C4-2B (cell line): ENCODE results near the gene DNAAF3.

Experiments used
- H3K27ac ChIP-seq: fragments of 450-650 bp; 2 replicates; pipeline ENCODE4 v1.5.1; 2017
- ZFX ChIP-seq: fragments of 450-650 bp; IDR thresholded peaks from 2 replicates; pipeline ENCODE4 v1.6.1; 2017
- TF ChIP-seq, protein P1 (sequence below): fragments of 450-650 bp; conservative IDR thresholded peaks from 2 replicates; pipeline ENCODE4 v1.5.1; 2017; ENCODE audit warnings: mild to moderate bottlenecking

The DNAAF3 gene

DNA sequence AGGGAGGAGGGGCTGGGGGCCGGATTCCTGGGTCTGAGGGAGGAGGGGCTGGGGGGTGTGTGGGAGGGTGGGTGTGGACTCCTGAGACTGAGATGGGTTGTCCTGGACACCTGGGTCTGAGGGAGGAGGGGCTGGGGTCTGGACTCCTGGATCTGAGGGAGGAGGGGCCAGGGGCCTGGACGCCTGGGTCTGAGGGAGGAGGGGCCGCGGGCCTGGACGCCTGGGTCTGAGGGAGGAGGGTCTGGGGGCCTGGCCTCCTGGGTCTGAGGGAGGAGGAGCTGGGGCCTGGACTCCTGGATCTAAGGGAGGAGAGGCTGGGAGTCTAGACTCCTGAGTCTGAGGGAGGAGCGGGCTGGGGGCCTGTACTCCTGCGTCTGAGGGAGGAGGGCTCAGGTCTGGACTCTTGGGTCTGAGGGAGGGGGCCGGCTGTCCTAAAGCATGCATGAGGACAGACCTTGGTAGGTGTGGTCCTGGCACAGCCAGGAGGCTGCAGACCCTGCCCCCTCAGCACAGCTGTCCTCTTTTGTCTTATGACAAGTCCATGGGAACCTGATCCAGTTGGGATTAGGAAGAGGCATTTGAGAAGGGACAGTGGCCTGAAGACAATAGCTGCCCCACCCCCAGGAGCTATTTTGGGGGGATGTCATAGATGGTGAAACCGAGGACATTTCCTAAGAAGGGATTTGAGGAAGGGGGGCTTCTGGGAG, 18.7 kb downstream of the DNAAF3 start:
- no peak overlapping the region for H3K27ac ChIP-seq
- no peak for TF ChIP-seq ZFX
- TF ChIP-seq, protein P1, sequence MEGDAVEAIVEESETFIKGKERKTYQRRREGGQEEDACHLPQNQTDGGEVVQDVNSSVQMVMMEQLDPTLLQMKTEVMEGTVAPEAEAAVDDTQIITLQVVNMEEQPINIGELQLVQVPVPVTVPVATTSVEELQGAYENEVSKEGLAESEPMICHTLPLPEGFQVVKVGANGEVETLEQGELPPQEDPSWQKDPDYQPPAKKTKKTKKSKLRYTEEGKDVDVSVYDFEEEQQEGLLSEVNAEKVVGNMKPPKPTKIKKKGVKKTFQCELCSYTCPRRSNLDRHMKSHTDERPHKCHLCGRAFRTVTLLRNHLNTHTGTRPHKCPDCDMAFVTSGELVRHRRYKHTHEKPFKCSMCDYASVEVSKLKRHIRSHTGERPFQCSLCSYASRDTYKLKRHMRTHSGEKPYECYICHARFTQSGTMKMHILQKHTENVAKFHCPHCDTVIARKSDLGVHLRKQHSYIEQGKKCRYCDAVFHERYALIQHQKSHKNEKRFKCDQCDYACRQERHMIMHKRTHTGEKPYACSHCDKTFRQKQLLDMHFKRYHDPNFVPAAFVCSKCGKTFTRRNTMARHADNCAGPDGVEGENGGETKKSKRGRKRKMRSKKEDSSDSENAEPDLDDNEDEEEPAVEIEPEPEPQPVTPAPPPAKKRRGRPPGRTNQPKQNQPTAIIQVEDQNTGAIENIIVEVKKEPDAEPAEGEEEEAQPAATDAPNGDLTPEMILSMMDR, result no peak

DNA sequence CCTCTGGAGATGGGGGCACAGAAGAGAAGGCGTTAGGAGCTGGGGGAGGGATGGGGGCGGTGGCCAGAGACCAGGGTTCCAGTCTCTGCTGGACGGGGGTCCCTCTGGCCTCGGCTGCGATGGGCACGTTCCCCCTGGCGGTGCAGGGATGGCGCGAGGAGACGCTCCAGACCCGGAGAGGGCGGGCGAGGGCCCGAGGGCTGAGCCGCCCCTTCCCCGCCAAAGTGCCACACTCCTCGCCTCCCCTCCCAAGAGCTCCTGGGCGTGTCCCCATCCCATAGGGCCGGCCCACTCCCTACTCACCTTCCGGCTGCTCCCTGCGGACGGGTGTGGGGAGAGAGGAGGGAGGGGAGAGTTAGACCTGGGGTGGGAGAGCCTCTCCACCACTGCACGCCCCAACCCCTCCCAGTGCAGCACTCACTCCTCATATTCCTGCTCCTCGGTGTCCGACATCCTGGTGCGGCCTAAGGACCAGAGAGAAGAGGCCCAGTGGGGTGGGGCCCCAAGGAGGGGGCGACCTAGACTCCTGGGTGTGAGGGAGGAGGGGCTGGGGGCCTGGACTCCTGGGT, 19.6 kb downstream of the DNAAF3 start:
- no peak for TF ChIP-seq ZFX
- TF ChIP-seq, protein P1, result no peak
- no peak overlapping the region for H3K27ac ChIP-seq

DNA sequence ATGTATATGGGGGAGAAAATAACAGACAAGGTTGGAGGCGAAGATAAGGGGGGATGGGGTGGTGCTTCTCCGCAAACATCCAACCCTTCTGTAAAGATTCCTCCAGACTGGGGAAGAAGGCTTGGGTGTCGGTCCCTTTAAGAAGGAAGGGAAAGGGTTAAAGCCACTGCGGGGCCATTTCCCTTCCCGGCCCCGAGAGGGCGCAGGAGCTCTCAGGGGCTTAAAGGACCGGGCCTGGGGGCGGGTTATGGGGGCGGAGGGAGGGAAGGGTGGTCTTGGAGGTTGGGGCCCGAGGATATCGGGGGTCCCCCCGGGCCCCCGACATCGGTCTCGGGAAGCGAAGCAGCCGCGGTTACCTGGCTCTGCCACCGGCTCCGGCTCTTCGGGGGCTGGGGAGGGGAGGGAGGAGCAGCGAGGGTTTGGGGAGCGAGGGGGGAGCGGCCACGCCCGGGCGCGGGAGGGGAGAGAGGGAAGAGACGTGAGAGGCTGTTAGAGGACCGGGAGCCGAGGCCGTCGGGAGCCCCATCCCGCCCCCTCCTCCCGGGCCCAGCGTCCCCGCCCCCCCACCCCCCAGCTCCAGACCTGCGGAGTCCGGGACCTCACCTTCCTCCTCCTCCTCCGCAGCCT, 20.2 kb downstream of the DNAAF3 start:
- H3K27ac ChIP-seq, result no peak overlapping the region
- TF ChIP-seq, protein P1, result no peak; the same call in 1 of the 2 replicates
- TF ChIP-seq ZFX, result no peak

DNA sequence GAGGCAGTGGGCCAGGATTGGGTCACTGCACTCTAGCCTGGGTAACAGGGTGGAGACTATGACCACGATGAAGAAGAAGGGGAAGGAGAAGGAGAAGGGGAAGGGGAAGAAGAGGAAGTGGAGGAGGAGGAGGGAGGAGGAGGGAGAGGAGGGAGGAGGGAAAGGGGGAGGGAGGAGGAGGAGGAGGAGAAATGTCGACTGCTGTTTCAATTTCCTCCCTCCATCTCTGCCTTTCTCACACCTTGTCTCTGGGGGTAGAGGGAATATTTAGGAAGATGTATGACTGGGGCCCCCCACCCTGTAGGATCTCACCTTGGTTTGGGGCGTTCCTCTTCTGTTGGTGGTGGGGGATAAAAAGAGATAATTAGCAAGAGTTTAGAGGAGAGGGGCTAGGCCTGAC, 21.2 kb downstream of the DNAAF3 start:
- H3K27ac ChIP-seq, result no peak overlapping the region

DNA sequence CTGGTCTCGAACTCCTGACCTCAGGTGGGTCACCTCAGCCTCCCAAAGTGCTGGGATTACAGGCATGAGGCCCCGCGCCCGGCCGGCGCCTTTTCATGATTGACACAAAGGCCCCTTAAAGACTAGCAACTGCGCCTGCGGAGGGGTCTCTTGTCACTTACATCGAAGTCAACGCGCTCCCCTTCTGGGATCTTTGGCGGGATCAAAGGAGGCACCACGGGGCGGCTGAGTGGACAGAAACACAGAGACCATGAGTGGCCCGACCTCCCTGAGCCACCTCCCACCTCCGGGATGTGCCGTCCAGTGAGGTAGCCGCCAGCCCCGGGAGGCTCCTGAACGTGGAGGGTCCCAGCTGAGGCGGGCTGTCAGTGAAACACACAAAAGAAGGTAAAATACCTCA, 24.7 kb downstream of the DNAAF3 start:
- no peak overlapping the region for H3K27ac ChIP-seq

More for the DNA sequence above, 21.2 kb downstream of the DNAAF3 start:
- TF ChIP-seq ZFX, result no peak
- TF ChIP-seq, protein P1, result no peak

DNA sequence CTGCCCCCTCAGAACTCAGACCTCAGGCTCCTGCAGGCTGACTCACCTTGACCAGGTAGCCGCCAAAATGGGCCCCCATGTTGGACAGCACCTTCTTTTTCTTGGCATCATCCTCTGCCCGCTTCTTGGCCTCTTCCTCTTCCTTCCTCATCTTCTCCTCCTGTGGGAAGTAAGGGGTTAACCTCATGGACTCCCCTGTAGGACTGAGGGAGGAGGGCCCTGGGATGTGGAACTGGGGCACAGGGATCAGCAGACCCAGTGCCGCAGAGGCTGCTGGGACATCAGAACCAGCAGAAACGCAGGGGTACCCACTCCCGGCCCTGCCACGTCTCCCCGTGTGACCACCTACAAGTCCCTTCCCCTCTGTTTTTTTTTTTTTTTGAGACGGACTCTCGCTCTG, 28.5 kb downstream of the DNAAF3 start:
- no peak for TF ChIP-seq ZFX
- TF ChIP-seq, protein P1, result no peak
- no peak overlapping the region for H3K27ac ChIP-seq

More for the DNA sequence above, 24.7 kb downstream of the DNAAF3 start:
- no peak for TF ChIP-seq ZFX
- TF ChIP-seq, protein P1, result no peak
